H1 (cell line): ENCODE measurements around the gene SSTR5. TPM values are rescaled to one million over a fixed set of nuclear protein-coding genes. Genes with fewer than 3 reads are reported as not detected.

ENCODE experiments used
- CTCF ChIA-PET: fragments of 300-600 bp; sonication (Branson Sonifier 250); formaldehyde crosslinking; loops from one replicate; lab custom pipeline; 2021; ENCODE audit not compliant: partially characterized antibody; lab: Charles Lee
- POLR2A ChIA-PET: fragments of 300-600 bp; sonication (Branson Sonifier 250); formaldehyde crosslinking; loops from one replicate; lab custom pipeline; 2021; ENCODE audit warnings: inconsistent platforms; ENCODE audit not compliant: partially characterized antibody; lab: Charles Lee
- DNase-seq, 2 experiments: peaks; one replicate each; pipeline versions ENCODE4 v3.0.0 to v3.0.0-alpha.2; 2010 to 2022; ENCODE audit warnings: low spot score in 2 of 2, low read depth in 1 of 2, mixed read lengths in 1 of 2
- FAIRE-seq: peaks from 2 replicates; lab custom pipeline; 2011; peaks lifted over from hg19 to GRCh38; lab: Jason Lieb, UNC
- H2AFZ ChIP-seq: 2 replicates; pipeline ENCODE4 v1.8.1; 2012; ENCODE audit warnings: low read length, inconsistent platforms
- H2AK5ac ChIP-seq: 2 replicates; pipeline ENCODE4 v1.6.1; 2013; ENCODE audit warnings: low read depth, low read length
- H2BK120ac ChIP-seq: replicated peaks from 2 replicates; pipeline ENCODE3; 2013; ENCODE audit warnings: low read depth, low read length, inconsistent platforms
- H2BK12ac ChIP-seq: 2 replicates; pipeline ENCODE4 v1.6.1; 2013; ENCODE audit warnings: low read depth, low read length
- H2BK15ac ChIP-seq: 2 replicates; pipeline ENCODE4 v1.6.1; 2013; ENCODE audit warnings: low read length
- H2BK20ac ChIP-seq: 2 replicates; pipeline ENCODE4 v1.6.1; 2013; ENCODE audit warnings: low read length
- H2BK5ac ChIP-seq: 2 replicates; pipeline ENCODE4 v1.6.1; 2013; ENCODE audit warnings: low read depth, low read length
- H3K14ac ChIP-seq: 2 replicates; pipeline ENCODE4 v1.6.1; 2013; ENCODE audit warnings: inconsistent platforms; ENCODE audit not compliant: insufficient read length
- H3K18ac ChIP-seq: 2 replicates; pipeline ENCODE4 v1.6.1; 2013; ENCODE audit warnings: low read length; ENCODE audit errors: extremely low read depth
- H3K23ac ChIP-seq: 2 replicates; pipeline ENCODE4 v1.6.1; 2013; ENCODE audit warnings: inconsistent platforms; ENCODE audit not compliant: insufficient read length
- H3K23me2 ChIP-seq: 2 replicates; pipeline ENCODE4 v1.6.1; 2013; ENCODE audit warnings: low read depth, low read length
- H3K27ac ChIP-seq: 2 replicates; pipeline ENCODE4 v1.6.1; 2011; ENCODE audit warnings: low read depth, low read length, inconsistent platforms
- H3K27me3 ChIP-seq, 4 experiments: replicated peaks in 1 of 4; 1 replicate in 1 of 4; 2 replicates in 3 of 4; pipeline versions ENCODE4 v1.6.1 to v1.8.1; 2011 to 2013; ENCODE audit warnings: low read length in 3 of 4, mild to moderate bottlenecking in 3 of 4, inconsistent platforms in 2 of 4, mixed read lengths in 2 of 4, moderate library complexity in 1 of 4; ENCODE audit not compliant: control insufficient read depth in 3 of 4, insufficient read depth in 3 of 4; ENCODE audit errors: extremely low read depth in 1 of 4
- H3K36me3 ChIP-seq, 4 experiments: 2 replicates each; pipeline versions ENCODE4 v1.6.1 to v1.8.1; 2011 to 2013; ENCODE audit warnings: mild to moderate bottlenecking in 4 of 4, low read length in 3 of 4, moderate library complexity in 2 of 4, control low read depth in 1 of 4, inconsistent platforms in 1 of 4; ENCODE audit not compliant: insufficient read depth in 4 of 4, control insufficient read depth in 2 of 4
- H3K4ac ChIP-seq: replicated peaks from 2 replicates; pipeline ENCODE3; 2013; ENCODE audit warnings: low read length, low read depth, mixed read lengths, inconsistent platforms; ENCODE audit not compliant: insufficient read length
- H3K4me1 ChIP-seq, 4 experiments: replicated peaks in 1 of 4; 1 replicate in 1 of 4; 2 replicates in 3 of 4; pipeline versions ENCODE4 v1.6.1 to v1.8.1; 2011 to 2013; ENCODE audit warnings: low read length in 3 of 4, inconsistent platforms in 2 of 4, mixed read lengths in 1 of 4; ENCODE audit not compliant: insufficient read depth in 4 of 4, control insufficient read depth in 3 of 4
- H3K4me2 ChIP-seq, 2 experiments: 2 replicates each; pipeline versions ENCODE4 v1.6.1 to v1.8.1; 2011 to 2013; ENCODE audit warnings: low read depth in 2 of 2, low read length in 2 of 2, control low read depth in 1 of 2, inconsistent platforms in 1 of 2, mild to moderate bottlenecking in 1 of 2; ENCODE audit not compliant: insufficient read depth in 1 of 2
- H3K4me3 ChIP-seq, 4 experiments: fragments of 200-600, 300-600 bp in 1 of 4; sonication (generic), shearing (Covaris generic), sonication (Bioruptor Twin) in 1 of 4; 2 replicates each; pipeline versions ENCODE4 v1.5.1 to v1.8.1; 2011 to 2016; ENCODE audit warnings: low read length in 4 of 4, low read depth in 3 of 4, control low read depth in 2 of 4, inconsistent platforms in 2 of 4, mild to moderate bottlenecking in 2 of 4, mixed read lengths in 1 of 4, moderate library complexity in 1 of 4; ENCODE audit not compliant: insufficient read depth in 2 of 4; ENCODE audit errors: extremely low read depth in 1 of 4
- H3K56ac ChIP-seq: replicated peaks from 2 replicates; pipeline ENCODE3; 2013; ENCODE audit warnings: low read depth, mild to moderate bottlenecking, mixed read lengths, low read length, inconsistent platforms; ENCODE audit not compliant: insufficient read length
- H3K79me1 ChIP-seq: 2 replicates; pipeline ENCODE4 v1.6.1; 2013; ENCODE audit warnings: low read depth, low read length, control low read depth
- H3K79me2 ChIP-seq, 2 experiments: 2 replicates each; pipeline versions ENCODE4 v1.6.1 to v1.8.1; 2012 to 2013; ENCODE audit warnings: low read length in 2 of 2, mild to moderate bottlenecking in 2 of 2, inconsistent platforms in 1 of 2; ENCODE audit not compliant: insufficient read depth in 2 of 2, control insufficient read depth in 1 of 2
- H3K9ac ChIP-seq, 4 experiments: replicated peaks in 1 of 4; 1 replicate in 1 of 4; 2 replicates in 3 of 4; pipeline versions ENCODE4 v1.6.1 to v1.8.1; 2011 to 2013; ENCODE audit warnings: low read depth in 3 of 4, low read length in 3 of 4, control low read depth in 2 of 4, mild to moderate bottlenecking in 2 of 4, moderate library complexity in 2 of 4, inconsistent platforms in 1 of 4; ENCODE audit errors: extremely low read depth in 1 of 4
- H3K9me3 ChIP-seq, 2 experiments: 2 replicates each; pipeline versions ENCODE4 v1.6.1 to v1.8.1; 2012 to 2013; ENCODE audit warnings: mild to moderate bottlenecking in 2 of 2, moderate library complexity in 2 of 2, control low read depth in 1 of 2, inconsistent platforms in 1 of 2, low read depth in 1 of 2, low read length in 1 of 2, mixed read lengths in 1 of 2; ENCODE audit not compliant: insufficient read depth in 2 of 2
- H4K20me1 ChIP-seq, 2 experiments: replicated peaks in 1 of 2; 2 replicates each; pipeline versions ENCODE3 to v1.8.1; 2011 to 2013; ENCODE audit warnings: inconsistent platforms in 2 of 2, low read length in 2 of 2, mild to moderate bottlenecking in 1 of 2; ENCODE audit not compliant: insufficient read depth in 2 of 2, control insufficient read depth in 1 of 2
- H4K5ac ChIP-seq: 2 replicates; pipeline ENCODE4 v1.6.1; 2013; ENCODE audit warnings: low read length, low read depth, mixed read lengths, inconsistent platforms; ENCODE audit not compliant: insufficient read length
- H4K8ac ChIP-seq: 2 replicates; pipeline ENCODE4 v1.8.0; 2013; ENCODE audit warnings: mild to moderate bottlenecking, moderate library complexity, low read length, inconsistent platforms; ENCODE audit not compliant: insufficient read depth; ENCODE audit errors: extremely low read depth
- H4K91ac ChIP-seq: replicated peaks from 2 replicates; pipeline ENCODE3; 2013; ENCODE audit warnings: low read length, mixed read lengths, inconsistent platforms; ENCODE audit not compliant: insufficient read length
- GABPA ChIP-seq: IDR thresholded peaks from 2 replicates; pipeline ENCODE4 v1.6.1; 2011; ENCODE audit warnings: mild to moderate bottlenecking, low read length, moderate library complexity, borderline replicate concordance; ENCODE audit not compliant: insufficient read depth
- MAX ChIP-seq: IDR thresholded peaks from 2 replicates; pipeline ENCODE4 v1.6.1; 2012; ENCODE audit warnings: inconsistent platforms
- WGBS, 2 experiments: shearing (Covaris generic) in 1 of 2; methylation state at CpG; one replicate each; pipeline versions ENCODE4 v1.1.6 to v1.1.7; 2013 to 2015; ENCODE audit warnings: low lambda C conversion rate in 2 of 2, mixed read lengths in 2 of 2, inconsistent platforms in 1 of 2, low coverage in 1 of 2, missing lambda C conversion rate in 1 of 2; ENCODE audit not compliant: insufficient replicate concordance in 2 of 2, insufficient coverage in 1 of 2, insufficient read length in 1 of 2; ENCODE audit errors: extremely low coverage in 1 of 2, missing lambda C conversion rate in 1 of 2; 5-methylcytosine and 5-hydroxymethylcytosine counted together
- polyA plus RNA-seq, 7 experiments: library from polyadenylated mRNA; depleted of rRNA in 3 of 7; stranded (reverse) in 5 of 7; unstranded in 2 of 7; fragments of >200 nt in 5 of 7; fragments of 200-250 nt in 2 of 7; gene quantifications; 1 replicate in 5 of 7; 2 replicates in 1 of 7; 4 replicates in 1 of 7; pipeline versions ENCODE4 v1.2.1 to v1.2.3, GENCODE V29; 2011 to 2013; ENCODE audit warnings: missing spikeins in 2 of 7, mixed read lengths in 2 of 7
- total RNA-seq: library from RNA; stranded (reverse); fragmentation: NEBNext Ultra II Directional; extraction: Animal tissue kit (Norgen Biotek cat#: 25700); gene quantifications from 2 replicates; pipeline ENCODE4 v1.2.1, GENCODE V29; 2021

Gene SSTR5
- total and polyA plus RNA-seq, 2 of the 8 experiments (the other 6 are each of a cell fraction or from before 2014, with no cell fraction given) = 0.56 to 0.60 TPM

GRCh38 chr16:1080801-1081733 lies 8.5 kb downstream of the SSTR5 start:
- Histone ChIP-seq H3K18ac (no peak overlapping the region), H4K20me1 (peaks cover 0 to 2% of the 10 kb centered on the region in 2 experiments), H2AK5ac (no peak overlapping the region; the same call in 1 of the 2 replicates), H2BK12ac (0 out of 2 replicates have a peak overlapping the region, but pooled peaks have one; percentile 50), H2BK5ac (no peak overlapping the region), H3K4ac (no peak overlapping the region), H3K4me1 (no peaks in the 10 kb centered on the region; a peak in 2 of 7 replicates), H3K56ac (no peak overlapping the region), H2BK120ac (no peak overlapping the region), H3K79me2 (no peaks in the 10 kb centered on the region), H3K4me2 (no peak overlapping the region), H3K79me1 (no peaks in the 10 kb centered on the region), H2BK15ac (no peak overlapping the region), H4K91ac (no peak overlapping the region), H3K9me3 (peaks cover 4 to 7% of the 10 kb centered on the region in 2 experiments; a peak in 3 of 4 replicates), H3K14ac (no peak overlapping the region), H3K36me3 (no peaks in the 10 kb centered on the region), H2AFZ (no peak overlapping the region), H3K9ac (no peak overlapping the region), H4K5ac (no peak overlapping the region), H3K23ac (no peak overlapping the region), H3K4me3 (no peak overlapping the region), H2BK20ac (no peak overlapping the region), H3K27ac (no peak overlapping the region), H3K27me3 (no peaks in the 10 kb centered on the region), H3K23me2 (no peaks in the 10 kb centered on the region), H4K8ac (no peak overlapping the region; the same call in 1 of the 2 replicates)
- WGBS, 2 experiments = 85% methylated on average over 16 of the region's 42 CpGs; no CpG with 5 or more reads in 1 of the 2 experiments
- ChIA-PET CTCF (interaction anchor here (0.8 to 1.3 kb wide), 3 partner anchors 21 to 24 kb away, joined by 3 to 5 read pairs (median 3); no protein-coding TSS in a partner anchor), POLR2A (no interaction called here)
- FAIRE-seq (no peak), DNase-seq (no peak)
- TF ChIP-seq GABPA = 0 out of 2 replicates have a peak, but pooled peaks have one; percentile 30
- no peak for TF ChIP-seq MAX
